GM19240 (cell line): ENCODE data around the gene PREPL.
"Not testable (repeated sequence)": the region's sequence is repeated elsewhere in the genome, so short reads cannot be mapped to it uniquely, and the experiment has no call there.

Experiments used
- DNase-seq: peaks from one replicate; pipeline ENCODE4 v3.0.0; 2011; ENCODE audit warnings: low spot score; ENCODE audit not compliant: insufficient read length

The PREPL gene

GRCh38 chr2:44361330-44362206, at the start of gene PREPL, which contains the start of gene CAMKMT:
Gene PREPL, minus strand, starts transcription at chr2:44361494. Its CDS starts 15,152 bp downstream, at chr2:44346342.
Gene CAMKMT, plus strand, starts transcription at chr2:44361947.
- DNase-seq: peak; percentile 65

DNA sequence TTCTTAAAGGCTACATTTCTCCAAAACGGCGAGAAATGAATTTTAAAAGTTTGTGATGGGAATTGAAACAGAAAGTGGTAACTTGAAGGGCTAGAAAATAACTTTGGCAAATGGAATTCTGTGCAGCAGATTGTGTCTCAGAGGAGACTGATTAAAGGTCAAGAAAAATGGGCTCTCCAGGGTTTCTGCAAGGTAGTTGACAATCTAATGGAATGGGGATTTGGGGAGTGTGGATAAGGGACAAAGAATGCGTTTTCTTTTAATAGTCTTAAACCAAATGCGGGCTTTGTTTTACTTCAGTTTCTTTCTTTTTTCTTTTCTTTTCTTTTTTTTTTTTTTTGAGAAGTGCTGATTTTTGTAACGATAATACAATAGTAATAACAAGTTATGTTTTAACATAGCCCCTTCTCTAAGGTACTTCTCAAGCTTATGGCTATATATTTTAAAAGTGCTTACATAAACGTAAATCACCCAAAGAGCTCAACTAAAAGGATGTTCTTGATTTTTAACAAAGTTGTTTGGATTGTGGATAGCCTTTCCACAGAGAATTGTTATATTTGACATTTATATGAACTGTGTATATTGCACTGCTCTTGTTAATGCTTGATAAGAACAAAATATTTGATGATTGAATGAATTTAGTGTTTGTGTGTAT, 37.1 kb upstream of the PREPL start:
- DNase-seq: no peak

DNA sequence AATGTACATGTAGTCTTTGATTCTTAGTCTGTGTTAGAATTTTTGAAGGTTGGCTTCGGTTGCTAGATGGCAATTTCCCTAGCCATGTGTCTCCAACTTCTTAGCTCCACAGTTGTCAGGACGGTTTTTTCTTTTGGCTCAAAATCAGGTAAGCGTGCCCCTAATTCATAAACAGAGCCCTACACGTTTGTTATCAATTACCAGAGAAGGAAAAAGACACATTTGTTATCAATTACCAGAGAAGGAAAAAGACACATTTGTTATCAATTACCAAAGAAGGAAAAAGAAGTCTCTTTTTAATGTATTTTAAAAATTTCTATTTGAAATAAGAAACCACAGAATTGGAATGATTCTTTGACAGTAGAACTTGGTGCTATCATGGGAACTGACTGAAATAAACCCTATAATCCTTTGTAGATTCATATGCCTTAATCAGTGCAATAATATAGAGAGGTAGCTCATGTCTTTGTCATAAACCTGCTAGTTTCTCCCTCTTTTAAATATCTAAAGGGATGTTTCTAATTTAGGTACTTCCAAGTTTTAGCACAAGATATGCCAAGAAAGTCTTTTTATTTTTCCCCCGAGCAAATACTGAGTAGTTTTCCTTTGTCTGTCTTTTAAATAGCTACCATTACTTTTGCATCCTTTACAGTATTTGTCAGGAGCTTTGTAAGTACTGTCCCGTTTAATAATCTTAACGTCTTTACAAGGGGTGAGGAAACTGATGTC, 36.3 kb upstream of the PREPL start:
- DNase-seq: no peak

GRCh38 chr2:44392338-44392943, 31.1 kb upstream of the PREPL start:
- no peak for DNase-seq

DNA sequence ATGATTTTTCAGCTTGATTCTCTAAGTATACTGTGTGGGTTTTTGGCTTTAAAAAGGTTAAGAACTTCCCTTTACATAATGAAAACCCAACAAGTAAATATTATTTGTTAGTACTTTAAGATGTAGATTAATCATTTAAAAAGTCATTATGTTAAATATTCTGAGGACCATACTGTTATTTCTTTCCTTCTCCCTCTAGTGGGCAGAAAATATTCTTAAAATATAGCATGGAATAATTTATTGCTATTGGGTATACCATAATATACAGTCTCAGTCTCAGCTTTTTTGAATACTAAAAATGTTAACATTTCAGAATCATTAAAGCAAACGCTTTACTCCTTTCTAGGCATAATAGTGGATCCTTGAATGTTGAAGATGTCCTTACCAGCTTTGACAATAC, 28.6 kb upstream of the PREPL start:
- DNase-seq: no peak

DNA sequence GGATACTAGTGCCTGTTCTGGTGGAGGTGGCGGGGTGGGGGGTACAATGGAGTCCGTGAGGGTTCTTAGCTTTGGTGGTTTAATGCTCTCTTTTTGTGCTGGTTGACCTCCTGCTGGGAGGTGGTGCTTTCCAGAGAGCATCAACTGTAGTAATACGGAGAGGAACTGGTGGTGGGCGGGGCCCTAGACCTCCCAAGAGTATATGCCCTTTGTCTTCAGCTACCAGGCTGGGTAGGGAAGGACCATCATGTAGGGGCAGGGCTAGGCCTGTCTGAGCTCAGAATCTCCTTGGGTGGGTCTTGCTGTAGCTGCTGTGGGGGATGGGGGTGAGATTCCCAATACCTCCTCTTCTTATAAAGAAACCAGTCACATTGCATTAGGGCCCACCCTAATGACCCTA, 27.6 kb upstream of the PREPL start:
- DNase-seq: no peak

DNA sequence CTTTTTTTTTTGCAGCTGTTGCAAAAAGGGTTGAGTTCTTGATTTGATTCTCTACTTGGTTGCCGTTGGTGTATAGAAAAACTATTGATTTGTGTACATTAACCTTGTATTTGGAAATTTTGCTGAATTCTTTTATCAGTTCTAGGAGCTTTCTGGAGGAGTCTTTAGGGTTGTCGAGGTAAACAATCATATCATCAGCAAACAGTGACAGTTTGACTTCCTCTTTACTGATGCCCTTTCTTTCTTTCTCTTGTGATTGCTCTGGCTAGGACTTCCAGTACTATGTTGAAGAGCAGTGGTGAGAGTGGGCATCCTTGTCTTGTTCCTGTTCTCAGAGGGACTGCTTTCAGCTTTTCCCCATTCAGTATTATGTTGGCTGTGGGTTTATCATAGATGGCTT, 23.9 kb upstream of the PREPL start:
- DNase-seq: not testable (repeated sequence)

DNA sequence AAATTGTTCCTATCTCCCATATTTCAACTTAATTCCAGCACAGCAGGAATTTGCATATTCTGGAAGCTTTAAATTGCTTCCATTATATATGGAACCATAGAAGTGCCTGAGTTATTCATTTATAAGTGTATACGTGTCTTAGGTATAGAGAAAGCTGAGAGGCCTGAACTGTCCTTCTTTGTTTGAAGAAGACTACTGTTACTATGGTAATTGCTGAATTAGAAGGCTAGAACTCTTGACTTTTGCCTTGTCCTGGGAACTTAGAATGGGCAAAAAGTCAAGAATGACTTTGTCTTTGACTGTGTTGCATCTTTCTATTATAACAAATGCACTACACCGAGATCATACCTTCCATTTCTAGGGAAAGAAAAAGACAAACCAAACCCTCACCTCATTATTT, 16.2 kb upstream of the PREPL start:
- no peak for DNase-seq

GRCh38 chr2:44372246-44372645, 11.0 kb upstream of the PREPL start:
- no peak for DNase-seq

DNA sequence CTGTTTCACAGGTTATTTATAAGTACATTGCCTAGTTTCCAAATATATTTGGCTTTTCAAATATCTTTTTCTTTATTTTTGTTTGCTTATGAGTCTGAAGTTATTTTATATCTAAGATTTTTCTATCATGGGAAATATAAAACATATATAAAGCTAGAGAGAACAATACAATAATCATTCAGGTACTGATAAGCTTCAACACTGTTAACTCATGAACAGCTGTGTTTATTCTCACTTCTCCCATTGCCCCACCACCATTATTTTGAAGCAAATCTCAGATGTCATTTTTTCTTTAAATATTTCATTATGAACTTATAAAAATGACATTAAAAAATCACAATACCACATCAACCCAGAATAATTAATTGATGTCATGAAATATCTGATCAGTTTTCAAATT, 10.2 kb upstream of the PREPL start:
- no peak for DNase-seq

DNA sequence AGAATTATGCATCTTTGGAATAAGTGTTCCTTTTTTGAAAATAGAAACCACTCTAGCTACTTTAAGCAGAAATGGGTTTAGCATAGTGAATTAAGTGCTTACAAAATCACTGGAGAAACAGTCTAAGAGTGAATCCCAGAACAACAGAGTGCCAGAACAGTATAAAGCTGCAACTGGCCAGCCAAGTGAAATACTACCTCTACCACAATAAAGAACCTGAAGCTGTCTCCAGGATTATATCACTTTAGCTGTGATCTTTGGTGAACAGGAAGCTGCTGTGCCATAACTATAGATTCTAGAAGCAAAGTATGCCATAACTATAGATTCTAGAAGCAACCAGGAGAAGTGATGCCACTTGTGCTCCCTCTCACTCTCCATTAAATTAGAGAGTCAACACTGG, 8.1 kb upstream of the PREPL start:
- DNase-seq: no peak

GRCh38 chr2:44367591-44367990, 6.3 kb upstream of the PREPL start:
- DNase-seq: no peak

- DNase-seq: no peak
Measured at GRCh38 chr2:44364604-44365003, 3.3 kb upstream of the PREPL start.

DNA sequence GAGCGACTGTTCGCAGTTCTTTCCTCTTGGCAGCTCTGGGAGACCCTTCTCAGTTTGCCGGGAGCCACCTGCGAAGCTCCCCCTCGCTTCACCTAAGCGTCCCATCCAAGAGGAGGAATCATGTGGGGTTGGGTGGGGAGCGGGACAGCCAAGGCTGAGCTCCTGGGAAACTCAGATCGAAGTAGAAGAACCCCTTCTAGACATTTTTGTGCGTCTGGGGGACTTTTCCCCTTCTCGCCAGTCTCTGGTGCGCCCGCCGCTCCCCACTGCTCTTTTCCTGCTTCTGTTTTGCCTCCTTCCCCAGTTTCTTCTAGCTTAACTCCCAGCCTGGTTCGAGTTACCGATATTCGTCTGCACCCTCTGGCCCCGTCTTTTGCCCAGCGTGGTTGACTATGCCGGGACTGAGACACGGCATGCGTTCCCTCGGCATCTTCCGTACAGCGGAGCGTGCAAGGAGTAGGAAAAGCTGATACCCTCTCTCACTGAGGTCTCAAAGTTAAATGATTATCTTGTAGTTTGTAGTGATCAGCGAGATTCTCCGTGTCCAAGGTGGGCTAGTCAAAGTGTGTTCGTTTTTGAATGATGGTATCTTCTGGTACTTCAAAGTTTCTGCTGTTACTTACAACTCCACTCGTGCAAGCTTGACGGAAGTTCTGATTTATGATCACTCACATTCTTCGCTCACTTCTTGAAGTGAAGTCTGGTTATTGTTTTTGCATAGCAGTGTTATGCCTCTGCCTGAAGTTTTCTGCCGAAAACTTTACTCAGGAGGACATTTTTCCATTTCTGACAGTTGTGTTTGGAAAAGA, 1.1 kb upstream of the PREPL start:
- DNase-seq: peak; percentile 2

DNA sequence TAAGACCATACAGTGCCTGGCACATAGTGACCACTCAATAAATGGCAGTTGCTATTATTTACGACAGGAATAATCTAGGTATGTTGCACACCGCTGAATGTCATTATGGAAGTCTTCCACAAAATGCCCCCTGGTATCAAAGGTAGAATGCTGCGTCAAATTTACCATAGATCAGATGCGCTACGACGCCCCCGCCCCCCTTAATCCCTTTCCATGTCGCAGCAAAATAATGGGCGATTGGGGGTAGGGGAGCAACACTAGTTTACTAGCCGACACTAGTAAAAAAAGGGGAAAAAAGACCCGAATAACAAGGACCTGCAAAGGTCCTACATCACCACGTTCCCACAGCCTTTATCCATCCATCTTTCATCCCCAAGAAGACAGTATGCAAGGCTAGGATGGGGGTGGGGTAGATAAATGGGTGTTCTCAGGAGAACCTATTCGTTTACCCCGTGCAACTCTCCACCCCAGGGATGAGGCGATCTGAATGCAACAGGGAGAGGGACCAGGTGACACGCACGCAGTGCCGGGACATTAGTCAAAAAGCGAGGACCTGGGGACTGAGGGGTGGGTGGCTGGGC, 455 bp downstream of the PREPL start:
- DNase-seq: no peak

DNA sequence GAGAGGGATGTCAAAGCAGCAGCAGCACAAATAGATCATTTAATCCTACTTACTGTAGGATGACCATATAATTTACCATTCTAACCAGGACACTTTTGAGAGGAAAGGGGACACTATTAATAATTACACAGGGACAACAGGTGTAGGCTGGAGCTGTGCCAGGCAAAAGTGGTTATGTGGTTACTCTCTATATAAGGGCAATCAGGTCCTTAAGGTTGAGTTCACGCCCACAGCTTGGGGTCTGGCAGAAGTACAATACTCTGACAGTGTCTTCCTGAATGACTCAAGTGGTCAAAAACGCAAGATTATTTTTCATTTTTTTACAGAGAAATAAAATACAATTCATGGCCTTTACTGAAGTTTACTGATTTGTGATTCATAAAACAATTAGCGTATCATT, 2.8 kb downstream of the PREPL start:
- DNase-seq: no peak

GRCh38 chr2:44354761-44355160, 6.5 kb downstream of the PREPL start:
- no peak for DNase-seq

- DNase-seq: no peak
Measured at GRCh38 chr2:44352510-44352909, 8.8 kb downstream of the PREPL start.

DNA sequence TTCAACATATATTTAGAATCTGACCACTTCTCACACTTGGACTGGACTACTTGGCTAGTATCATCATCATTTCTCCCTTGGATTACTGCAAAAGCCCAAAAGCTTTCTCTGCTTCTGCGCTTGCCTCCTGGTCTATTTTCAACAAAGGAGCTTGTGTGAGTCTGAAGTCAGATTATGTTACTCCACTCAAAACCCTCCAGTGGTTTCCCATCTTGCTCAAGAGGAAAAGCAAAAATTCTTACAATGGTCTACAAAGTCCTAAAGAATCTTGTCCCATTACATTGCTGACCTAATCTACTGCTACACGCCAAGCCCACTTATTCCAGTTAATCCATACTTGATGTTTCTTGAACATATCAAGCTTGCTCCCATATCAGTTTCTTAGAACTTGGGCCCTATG, 9.6 kb downstream of the PREPL start:
- DNase-seq: no peak

GRCh38 chr2:44351088-44351487, 10.2 kb downstream of the PREPL start:
- DNase-seq: no peak

- DNase-seq: no peak
Measured at GRCh38 chr2:44349506-44349905, 11.8 kb downstream of the PREPL start.
